ENCODE data around the gene LAMA1.

LAMA1 gene

DNA sequence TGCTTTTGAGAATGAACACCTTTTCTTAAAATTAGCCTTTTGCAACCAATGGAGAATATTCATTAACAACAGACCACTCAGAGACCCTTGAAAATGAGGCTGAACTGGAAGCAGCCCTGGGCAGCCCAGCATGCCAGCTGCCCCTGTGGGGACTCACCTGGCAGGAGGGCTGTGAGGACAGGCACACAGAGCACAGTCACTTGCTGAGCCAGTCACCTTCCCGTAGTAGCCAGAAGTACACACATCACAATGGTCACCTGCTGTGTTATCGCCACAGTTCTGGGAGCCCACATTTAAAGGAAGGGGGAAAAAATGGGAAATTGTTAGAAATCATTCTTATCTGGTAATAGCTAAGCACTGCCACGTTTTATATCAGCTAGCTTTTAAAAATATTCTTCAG is 115.5 kb downstream of the LAMA1 start:
- WGBS (ENCODE audit: extremely low coverage, insufficient coverage, insufficient read length), result no CpG with 5 or more reads among the region's 3 CpGs
- no peak overlapping the region for H3K27ac ChIP-seq (ENCODE audit: low read depth, low read length)
- peaks cover 31 to 42% of the 10 kb centered on the region in 2 experiments for H3K36me3 ChIP-seq (ENCODE audit: control insufficient read depth in 1 of 2, insufficient read depth in 2 of 2, low read length in 2 of 2)
- no peak overlapping the region for H4K8ac ChIP-seq (ENCODE audit: low read depth, low read length)
- no peak overlapping the region for H3K23ac ChIP-seq (ENCODE audit: low read length)
- no peak for DNase-seq
- H4K12ac ChIP-seq (ENCODE audit: low read depth, low read length), result no peak overlapping the region
- no peak overlapping the region for H4K91ac ChIP-seq (ENCODE audit: low read depth, low read length)
- no peaks in the 10 kb centered on the region for H3K4me1 ChIP-seq (ENCODE audit: control insufficient read depth in 1 of 2, insufficient read depth in 2 of 2, low read length in 2 of 2)
- no peak overlapping the region for H3K9ac ChIP-seq (ENCODE audit: low read length)
- H3K4me2 ChIP-seq (ENCODE audit: low read length), result no peak overlapping the region
- H3K79me1 ChIP-seq (ENCODE audit: low read length), result no peaks in the 10 kb centered on the region
- H3K79me2 ChIP-seq (ENCODE audit: control insufficient read depth, insufficient read depth, low read length, poor library complexity), result no peaks in the 10 kb centered on the region
- H2AK5ac ChIP-seq (ENCODE audit: low read length), result no peak overlapping the region
- H2BK5ac ChIP-seq (ENCODE audit: low read depth, low read length, poor library complexity), result no peak overlapping the region
- no peak overlapping the region for H3K4ac ChIP-seq (ENCODE audit: low read depth, low read length)
- no peaks in the 10 kb centered on the region for H3K27me3 ChIP-seq (ENCODE audit: insufficient read depth, low read length)
- H2BK12ac ChIP-seq (ENCODE audit: low read length), result no peak overlapping the region
- H3K9me3 ChIP-seq (ENCODE audit: insufficient read depth, low read depth, low read length), result no peaks in the 10 kb centered on the region
- H3K14ac ChIP-seq (ENCODE audit: low read length), result no peak overlapping the region
- no peak overlapping the region for H2AFZ ChIP-seq (ENCODE audit: insufficient read depth, low read length, poor library complexity)
- H2BK120ac ChIP-seq (ENCODE audit: insufficient read depth, low read length, poor library complexity), result no peak overlapping the region
- no peak overlapping the region for H3K18ac ChIP-seq (ENCODE audit: low read length)
- no peak overlapping the region for H3K4me3 ChIP-seq (ENCODE audit: low read depth, low read length)

- Histone ChIP-seq H2BK12ac (ENCODE audit: low read length) (peak overlapping the region; percentile 25), H3K36me3 (ENCODE audit: control insufficient read depth in 1 of 2, insufficient read depth in 2 of 2, low read length in 2 of 2) (peaks cover 23 to 31% of the 10 kb centered on the region in 2 experiments), H2AFZ (ENCODE audit: insufficient read depth, low read length, poor library complexity) (no peak overlapping the region), H3K9me3 (ENCODE audit: insufficient read depth, low read depth, low read length) (no peaks in the 10 kb centered on the region), H3K14ac (ENCODE audit: low read length) (no peak overlapping the region), H2BK5ac (ENCODE audit: low read depth, low read length, poor library complexity) (no peak overlapping the region), H3K27ac (ENCODE audit: low read depth, low read length) (no peak overlapping the region), H3K79me1 (ENCODE audit: low read length) (no peaks in the 10 kb centered on the region), H3K4me3 (ENCODE audit: low read depth, low read length) (no peak overlapping the region), H2BK120ac (ENCODE audit: insufficient read depth, low read length, poor library complexity) (peak overlapping the region; percentile 8), H3K4ac (ENCODE audit: low read depth, low read length) (no peak overlapping the region), H3K79me2 (ENCODE audit: control insufficient read depth, insufficient read depth, low read length, poor library complexity) (no peaks in the 10 kb centered on the region), H3K27me3 (ENCODE audit: insufficient read depth, low read length) (no peaks in the 10 kb centered on the region), H4K8ac (ENCODE audit: low read depth, low read length) (no peak overlapping the region), H3K9ac (ENCODE audit: low read length) (no peak overlapping the region), H4K91ac (ENCODE audit: low read depth, low read length) (peak overlapping the region; percentile 36), H3K4me1 (ENCODE audit: control insufficient read depth in 1 of 2, insufficient read depth in 2 of 2, low read length in 2 of 2) (no peaks in the 10 kb centered on the region), H2AK5ac (ENCODE audit: low read length) (no peak overlapping the region), H3K23ac (ENCODE audit: low read length) (no peak overlapping the region), H3K18ac (ENCODE audit: low read length) (no peak overlapping the region), H3K4me2 (ENCODE audit: low read length) (no peak overlapping the region), H4K12ac (ENCODE audit: low read depth, low read length) (no peak overlapping the region)
- DNase-seq, result peak in 1 of 2 donors; percentile 57
- no CpG with 5 or more reads among the region's 9 CpGs for WGBS (ENCODE audit: extremely low coverage, insufficient coverage, insufficient read length)
Measured at GRCh38 chr18:7000484-7001096, 117.0 kb downstream of the LAMA1 start.

GRCh38 chr18:6997808-6998207 is 119.8 kb downstream of the LAMA1 start:
- Histone ChIP-seq H3K9me3 (ENCODE audit: insufficient read depth, low read depth, low read length) (no peaks in the 10 kb centered on the region), H3K36me3 (ENCODE audit: control insufficient read depth in 1 of 2, insufficient read depth in 2 of 2, low read length in 2 of 2) (peaks cover 12 to 21% of the 10 kb centered on the region in 2 experiments), H4K8ac (ENCODE audit: low read depth, low read length) (no peak overlapping the region), H3K9ac (ENCODE audit: low read length) (no peak overlapping the region), H2AFZ (ENCODE audit: insufficient read depth, low read length, poor library complexity) (no peak overlapping the region), H2AK5ac (ENCODE audit: low read length) (no peak overlapping the region), H3K4me3 (ENCODE audit: low read depth, low read length) (no peak overlapping the region), H3K14ac (ENCODE audit: low read length) (no peak overlapping the region), H3K4me2 (ENCODE audit: low read length) (no peak overlapping the region), H2BK5ac (ENCODE audit: low read depth, low read length, poor library complexity) (no peak overlapping the region), H3K18ac (ENCODE audit: low read length) (no peak overlapping the region), H3K79me1 (ENCODE audit: low read length) (peaks cover 2% of the 10 kb centered on the region), H3K4me1 (ENCODE audit: control insufficient read depth in 1 of 2, insufficient read depth in 2 of 2, low read length in 2 of 2) (peaks cover 2 to 3% of the 10 kb centered on the region in 2 experiments), H3K27ac (ENCODE audit: low read depth, low read length) (no peak overlapping the region), H4K12ac (ENCODE audit: low read depth, low read length) (no peak overlapping the region), H2BK120ac (ENCODE audit: insufficient read depth, low read length, poor library complexity) (no peak overlapping the region), H3K79me2 (ENCODE audit: control insufficient read depth, insufficient read depth, low read length, poor library complexity) (no peaks in the 10 kb centered on the region), H4K91ac (ENCODE audit: low read depth, low read length) (no peak overlapping the region), H3K27me3 (ENCODE audit: insufficient read depth, low read length) (no peaks in the 10 kb centered on the region), H3K23ac (ENCODE audit: low read length) (no peak overlapping the region), H3K4ac (ENCODE audit: low read depth, low read length) (no peak overlapping the region), H2BK12ac (ENCODE audit: low read length) (peak overlapping the region; percentile 32)
- no CpG with 5 or more reads among the region's 8 CpGs for WGBS (ENCODE audit: extremely low coverage, insufficient coverage, insufficient read length)
- DNase-seq, result no peak

- Histone ChIP-seq H2AFZ (ENCODE audit: insufficient read depth, low read length, poor library complexity) (no peak overlapping the region), H3K4me1 (ENCODE audit: control insufficient read depth in 1 of 2, insufficient read depth in 2 of 2, low read length in 2 of 2) (peaks cover 2 to 3% of the 10 kb centered on the region in 2 experiments), H4K12ac (ENCODE audit: low read depth, low read length) (peak overlapping the region; percentile 65), H2BK12ac (ENCODE audit: low read length) (peak overlapping the region; percentile 74), H4K91ac (ENCODE audit: low read depth, low read length) (peak overlapping the region; percentile 78), H2BK120ac (ENCODE audit: insufficient read depth, low read length, poor library complexity) (peak overlapping the region; percentile 81), H3K4me3 (ENCODE audit: low read depth, low read length) (no peak overlapping the region), H3K4me2 (ENCODE audit: low read length) (peak overlapping the region; percentile 11), H3K9ac (ENCODE audit: low read length) (peak overlapping the region; percentile 12), H2AK5ac (ENCODE audit: low read length) (no peak overlapping the region), H4K8ac (ENCODE audit: low read depth, low read length) (peak overlapping the region; percentile 69), H3K27me3 (ENCODE audit: insufficient read depth, low read length) (no peaks in the 10 kb centered on the region), H3K9me3 (ENCODE audit: insufficient read depth, low read depth, low read length) (no peaks in the 10 kb centered on the region), H3K18ac (ENCODE audit: low read length) (peak overlapping the region; percentile 65), H3K79me1 (ENCODE audit: low read length) (peaks cover 2% of the 10 kb centered on the region), H3K14ac (ENCODE audit: low read length) (peak overlapping the region; percentile 57), H2BK5ac (ENCODE audit: low read depth, low read length, poor library complexity) (peak overlapping the region; percentile 58), H3K4ac (ENCODE audit: low read depth, low read length) (no peak overlapping the region), H3K36me3 (ENCODE audit: control insufficient read depth in 1 of 2, insufficient read depth in 2 of 2, low read length in 2 of 2) (peaks cover 22 to 30% of the 10 kb centered on the region in 2 experiments), H3K79me2 (ENCODE audit: control insufficient read depth, insufficient read depth, low read length, poor library complexity) (no peaks in the 10 kb centered on the region), H3K27ac (ENCODE audit: low read depth, low read length) (peak overlapping the region; percentile 84), H3K23ac (ENCODE audit: low read length) (no peak overlapping the region)
- DNase-seq, result peak in 1 of 2 donors; percentile 34
- WGBS (ENCODE audit: extremely low coverage, insufficient coverage, insufficient read length), result no CpG with 5 or more reads among the region's 7 CpGs
Measured at GRCh38 chr18:6994771-6995430, 122.7 kb downstream of the LAMA1 start.

Measured in trophoblast cell (in vitro differentiated cells and primary cell).